Esophagus muscularis mucosa (tissue), 3 donors: ENCODE results near the gene ATRN.

Experiments used
- POLR2A ChIP-seq: fragments of 450-650 bp; IDR thresholded peaks from one replicate; pipeline ENCODE4 v1.6.1; 2017; ENCODE audit warnings: antibody characterized with exemption, moderate library complexity, mild to moderate bottlenecking, low read depth
- POLR2AphosphoS5 ChIP-seq, 2 donors: sonication (generic); formaldehyde crosslinking; IDR thresholded peaks; one replicate each; pipeline ENCODE4 v1.6.1; 2017; ENCODE audit warnings: antibody characterized with exemption in 2 of 2
- TF ChIP-seq, protein P1 (sequence below), 3 experiments: fragments of 200-600 bp in 2 of 3; fragments of 450-650 bp in 1 of 3; sonication (generic) in 2 of 3; IDR thresholded peaks; one replicate each; pipeline ENCODE4 v1.5.1; 2017 to 2019; ENCODE audit warnings: antibody characterized with exemption in 3 of 3, mild to moderate bottlenecking in 2 of 3, moderate library complexity in 1 of 3

DNA sequence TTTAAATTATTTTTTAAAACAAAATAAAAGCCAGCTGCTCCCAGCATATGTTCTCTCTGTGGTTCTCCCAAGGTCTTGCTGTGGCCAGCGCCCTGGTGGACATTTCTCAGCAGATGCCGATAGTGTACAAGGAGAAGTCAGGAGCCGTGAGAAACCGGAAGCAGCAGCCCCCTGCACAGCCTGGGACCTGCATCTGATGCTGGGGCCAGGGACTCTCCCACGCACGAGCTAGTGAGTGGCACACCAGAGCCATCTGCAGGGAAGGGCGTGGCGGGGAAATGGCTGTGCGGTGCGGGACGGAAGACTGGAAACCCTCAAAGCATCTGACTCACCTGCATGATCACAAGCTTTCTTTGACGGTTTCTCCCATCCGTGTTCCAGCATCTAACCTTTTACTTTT, 175.8 kb downstream of the ATRN start:
- TF ChIP-seq, protein P1, sequence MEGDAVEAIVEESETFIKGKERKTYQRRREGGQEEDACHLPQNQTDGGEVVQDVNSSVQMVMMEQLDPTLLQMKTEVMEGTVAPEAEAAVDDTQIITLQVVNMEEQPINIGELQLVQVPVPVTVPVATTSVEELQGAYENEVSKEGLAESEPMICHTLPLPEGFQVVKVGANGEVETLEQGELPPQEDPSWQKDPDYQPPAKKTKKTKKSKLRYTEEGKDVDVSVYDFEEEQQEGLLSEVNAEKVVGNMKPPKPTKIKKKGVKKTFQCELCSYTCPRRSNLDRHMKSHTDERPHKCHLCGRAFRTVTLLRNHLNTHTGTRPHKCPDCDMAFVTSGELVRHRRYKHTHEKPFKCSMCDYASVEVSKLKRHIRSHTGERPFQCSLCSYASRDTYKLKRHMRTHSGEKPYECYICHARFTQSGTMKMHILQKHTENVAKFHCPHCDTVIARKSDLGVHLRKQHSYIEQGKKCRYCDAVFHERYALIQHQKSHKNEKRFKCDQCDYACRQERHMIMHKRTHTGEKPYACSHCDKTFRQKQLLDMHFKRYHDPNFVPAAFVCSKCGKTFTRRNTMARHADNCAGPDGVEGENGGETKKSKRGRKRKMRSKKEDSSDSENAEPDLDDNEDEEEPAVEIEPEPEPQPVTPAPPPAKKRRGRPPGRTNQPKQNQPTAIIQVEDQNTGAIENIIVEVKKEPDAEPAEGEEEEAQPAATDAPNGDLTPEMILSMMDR (IDR thresholded peaks at IDR 0.05) = no peak
- TF ChIP-seq POLR2A = no peak
- no peak for TF ChIP-seq POLR2AphosphoS5 (IDR thresholded peaks at IDR 0.05)
